ENCODE measurements around the gene IP6K2. TPM values are rescaled to one million over a fixed set of nuclear protein-coding genes. Genes with fewer than 3 reads are reported as not detected.

The IP6K2 gene
- total RNA-seq, 1 donor from 2014 or later = 145 TPM

GRCh38 chr3:48651771-48652170, 65.2 kb downstream of the IP6K2 start:
- no peak for DNase-seq (ENCODE audit: extremely low spot score, unreplicated experiment)
- Mint-ChIP-seq H3K4me1 (ENCODE audit: unreplicated experiment) (no peaks in the 10 kb centered on the region), H3K4me3 (no peak overlapping the region), H3K27ac (no peak overlapping the region), H3K27me3 (no peaks in the 10 kb centered on the region), H3K9me3 (no peaks in the 10 kb centered on the region), H3K36me3 (no peaks in the 10 kb centered on the region)
- TF ChIP-seq CTCF (conservative IDR thresholded peaks at IDR 0.05) = no peak

GRCh38 chr3:48650723-48651122, 66.3 kb downstream of the IP6K2 start:
- Mint-ChIP-seq H3K4me1 (ENCODE audit: unreplicated experiment) (no peaks in the 10 kb centered on the region), H3K36me3 (no peaks in the 10 kb centered on the region), H3K4me3 (no peak overlapping the region), H3K9me3 (no peaks in the 10 kb centered on the region), H3K27ac (peak overlapping the region; percentile 16), H3K27me3 (no peaks in the 10 kb centered on the region)
- TF ChIP-seq CTCF (conservative IDR thresholded peaks at IDR 0.05) = no peak
- DNase-seq (ENCODE audit: extremely low spot score, unreplicated experiment) = no peak

GRCh38 chr3:48648188-48648850, 68.7 kb downstream of the IP6K2 start:
- H3K27me3 Mint-ChIP-seq = no peaks in the 10 kb centered on the region
- no peaks in the 10 kb centered on the region for H3K4me1 Mint-ChIP-seq (ENCODE audit: unreplicated experiment)
- no peak overlapping the region for H3K4me3 Mint-ChIP-seq
- H3K27ac Mint-ChIP-seq = no peak overlapping the region
- no peak for DNase-seq (ENCODE audit: extremely low spot score, unreplicated experiment)
- H3K36me3 Mint-ChIP-seq = no peaks in the 10 kb centered on the region
- no peaks in the 10 kb centered on the region for H3K9me3 Mint-ChIP-seq
- no peak for TF ChIP-seq CTCF (conservative IDR thresholded peaks at IDR 0.05)

GRCh38 chr3:48647714-48648113, 69.3 kb downstream of the IP6K2 start:
- Mint-ChIP-seq H3K4me1 (ENCODE audit: unreplicated experiment) (no peaks in the 10 kb centered on the region), H3K27me3 (no peaks in the 10 kb centered on the region), H3K9me3 (no peaks in the 10 kb centered on the region), H3K4me3 (no peak overlapping the region), H3K27ac (no peak overlapping the region), H3K36me3 (no peaks in the 10 kb centered on the region)
- DNase-seq (ENCODE audit: extremely low spot score, unreplicated experiment) = no peak
- no peak for TF ChIP-seq CTCF (conservative IDR thresholded peaks at IDR 0.05)

- Mint-ChIP-seq H3K4me1 (ENCODE audit: unreplicated experiment) (no peaks in the 10 kb centered on the region), H3K27ac (no peak overlapping the region), H3K9me3 (no peaks in the 10 kb centered on the region), H3K4me3 (no peak overlapping the region), H3K36me3 (no peaks in the 10 kb centered on the region), H3K27me3 (no peaks in the 10 kb centered on the region)
- no peak for DNase-seq (ENCODE audit: extremely low spot score, unreplicated experiment)
- no peak for TF ChIP-seq CTCF (conservative IDR thresholded peaks at IDR 0.05)
Measured at GRCh38 chr3:48644898-48645760, 71.9 kb downstream of the IP6K2 start.

Measured in type B pancreatic cell (in vitro differentiated cells).